Thyroid gland (tissue), 4 donors: Measurements from ENCODE around the gene AK8.

Source experiments
- POLR2A ChIP-seq, 2 donors: fragments of 450-650 bp; IDR thresholded peaks; one replicate each; pipeline ENCODE4 v1.6.1; 2017; ENCODE audit warnings: antibody characterized with exemption in 2 of 2, mild to moderate bottlenecking in 2 of 2, moderate library complexity in 1 of 2
- TF ChIP-seq, protein P1 (sequence below), 6 experiments: fragments of 200-600 bp in 3 of 6; fragments of 450-650 bp in 3 of 6; sonication (generic) in 3 of 6; IDR thresholded peaks; one replicate each; pipeline ENCODE4 v1.5.1; 2016 to 2019; ENCODE audit warnings: antibody characterized with exemption in 6 of 6, mild to moderate bottlenecking in 2 of 6, inconsistent platforms in 1 of 6, moderate library complexity in 1 of 6

GRCh38 chr9:132694144-132694543 is 183.9 kb downstream of the AK8 start:
- TF ChIP-seq, protein P1, sequence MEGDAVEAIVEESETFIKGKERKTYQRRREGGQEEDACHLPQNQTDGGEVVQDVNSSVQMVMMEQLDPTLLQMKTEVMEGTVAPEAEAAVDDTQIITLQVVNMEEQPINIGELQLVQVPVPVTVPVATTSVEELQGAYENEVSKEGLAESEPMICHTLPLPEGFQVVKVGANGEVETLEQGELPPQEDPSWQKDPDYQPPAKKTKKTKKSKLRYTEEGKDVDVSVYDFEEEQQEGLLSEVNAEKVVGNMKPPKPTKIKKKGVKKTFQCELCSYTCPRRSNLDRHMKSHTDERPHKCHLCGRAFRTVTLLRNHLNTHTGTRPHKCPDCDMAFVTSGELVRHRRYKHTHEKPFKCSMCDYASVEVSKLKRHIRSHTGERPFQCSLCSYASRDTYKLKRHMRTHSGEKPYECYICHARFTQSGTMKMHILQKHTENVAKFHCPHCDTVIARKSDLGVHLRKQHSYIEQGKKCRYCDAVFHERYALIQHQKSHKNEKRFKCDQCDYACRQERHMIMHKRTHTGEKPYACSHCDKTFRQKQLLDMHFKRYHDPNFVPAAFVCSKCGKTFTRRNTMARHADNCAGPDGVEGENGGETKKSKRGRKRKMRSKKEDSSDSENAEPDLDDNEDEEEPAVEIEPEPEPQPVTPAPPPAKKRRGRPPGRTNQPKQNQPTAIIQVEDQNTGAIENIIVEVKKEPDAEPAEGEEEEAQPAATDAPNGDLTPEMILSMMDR (IDR thresholded peaks at IDR 0.05): peak in 2 of 6 experiments; percentile 7 to 13
- TF ChIP-seq POLR2A (IDR thresholded peaks at IDR 0.05): no peak
